ENCODE data around the gene WWTR1. TPM values are rescaled to one million over a fixed set of nuclear protein-coding genes. Genes with fewer than 3 reads are reported as not detected.

The WWTR1 gene
- total RNA-seq, 1 donor from 2014 or later, result 6.1 TPM

DNA sequence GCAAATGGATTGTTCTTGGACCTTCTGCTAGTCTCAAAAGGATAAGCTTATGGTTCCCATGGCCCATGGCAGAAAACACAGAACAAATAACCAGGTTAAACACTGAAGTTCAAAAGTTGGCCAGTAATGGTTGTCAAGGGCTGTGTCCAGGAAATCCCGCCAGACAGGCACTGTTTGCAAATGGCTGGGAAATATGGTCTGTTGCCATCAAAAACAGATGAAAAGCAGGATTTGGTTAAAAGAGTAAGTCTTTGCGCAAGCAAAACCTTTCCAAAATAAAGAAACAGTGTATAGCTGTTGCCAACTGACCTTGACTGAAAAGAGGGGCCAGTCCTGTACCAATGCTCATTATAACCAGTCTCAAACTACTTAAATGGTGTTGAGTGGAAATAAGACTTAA is 58.6 kb downstream of the WWTR1 start:
- DNase-seq (ENCODE audit: low spot score in 2 of 2) (no peak), FAIRE-seq (no peak)

- FAIRE-seq, result no peak
- DNase-seq (ENCODE audit: low spot score in 2 of 2), result no peak
Measured at GRCh38 chr3:149596134-149596770, 61.6 kb downstream of the WWTR1 start.

GRCh38 chr3:149593418-149594160 is 64.2 kb downstream of the WWTR1 start:
- no peak for FAIRE-seq
- DNase-seq (ENCODE audit: low spot score in 2 of 2), result no peak

DNA sequence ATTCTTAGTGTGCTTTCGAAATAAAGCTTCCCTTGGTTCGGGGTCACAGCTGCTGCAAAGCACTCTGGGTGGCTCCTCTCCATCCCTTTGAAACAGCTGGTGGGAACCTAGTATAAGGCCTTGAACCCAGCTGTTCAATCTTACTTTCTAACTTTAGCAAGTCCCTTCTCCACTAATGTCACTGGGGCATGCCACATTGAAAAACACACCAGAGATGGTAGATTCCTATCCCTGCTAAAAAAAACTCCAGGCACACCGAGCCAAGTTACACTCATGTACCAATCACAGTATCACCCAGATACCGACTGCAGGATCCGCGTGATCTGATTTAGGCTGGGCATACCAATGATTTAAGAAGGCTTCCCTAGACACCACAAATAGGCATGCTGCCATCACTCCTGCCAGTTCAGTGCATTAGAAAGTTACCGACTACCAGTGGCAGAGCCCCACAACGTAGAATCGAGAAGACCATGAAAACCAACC is 65.0 kb downstream of the WWTR1 start:
- FAIRE-seq (no peak), DNase-seq (ENCODE audit: low spot score in 2 of 2) (no peak)

DNA sequence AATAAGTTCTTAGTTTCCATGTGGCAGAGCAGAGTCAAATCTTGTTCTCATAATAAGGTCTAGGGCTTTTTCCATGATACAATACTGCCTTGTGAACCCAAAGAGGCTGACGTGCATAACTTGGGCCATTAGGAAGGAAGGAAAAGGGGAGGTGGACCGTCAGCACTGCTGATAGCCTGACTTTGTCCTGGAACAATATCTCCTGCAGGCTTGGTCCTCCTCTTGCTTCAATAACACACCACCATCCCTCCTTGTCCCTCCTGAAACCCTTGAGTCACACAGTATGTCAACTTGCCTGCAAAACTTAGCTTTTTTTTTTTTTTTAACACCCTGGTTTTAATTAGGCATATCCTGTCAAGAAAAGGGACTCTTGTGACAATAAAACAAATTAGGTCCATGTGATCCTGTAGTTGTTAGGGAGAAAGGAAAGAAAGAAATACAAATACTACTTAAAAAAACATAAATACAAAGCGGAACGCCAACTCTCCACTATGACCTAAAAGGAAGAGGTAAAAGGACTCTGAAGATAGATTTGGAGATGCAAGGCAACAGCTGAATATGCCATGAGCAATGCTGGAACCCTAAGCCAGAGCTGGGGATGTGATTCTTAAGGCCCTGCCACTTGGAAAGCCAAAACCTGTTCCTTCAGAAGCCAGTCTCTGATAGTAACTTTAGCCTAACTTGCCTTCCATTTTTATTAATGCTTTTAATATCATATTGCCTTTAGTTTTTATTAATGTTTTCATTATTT is 67.0 kb downstream of the WWTR1 start:
- FAIRE-seq (no peak), DNase-seq (ENCODE audit: low spot score in 2 of 2) (no peak)

DNA sequence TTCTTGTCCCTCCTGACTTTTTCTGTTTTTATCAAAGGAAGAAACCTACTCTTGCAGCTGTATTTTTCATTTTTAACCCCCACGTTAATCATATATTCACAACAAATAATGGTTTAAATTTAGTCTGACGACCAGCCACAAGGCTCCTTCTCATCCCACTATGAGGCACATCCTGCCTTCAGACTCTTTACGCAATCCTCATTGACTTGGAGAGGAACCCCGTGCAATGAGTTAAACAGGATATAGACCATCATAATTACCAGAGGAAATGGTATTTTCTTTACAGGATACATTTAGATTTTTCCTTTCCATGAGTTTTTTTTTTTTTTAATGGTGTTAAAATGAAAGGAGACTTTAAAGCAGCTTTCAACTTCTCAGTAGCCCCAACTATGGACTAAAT is 68.5 kb downstream of the WWTR1 start:
- no peak for FAIRE-seq
- no peak for DNase-seq (ENCODE audit: low spot score in 2 of 2)

DNA sequence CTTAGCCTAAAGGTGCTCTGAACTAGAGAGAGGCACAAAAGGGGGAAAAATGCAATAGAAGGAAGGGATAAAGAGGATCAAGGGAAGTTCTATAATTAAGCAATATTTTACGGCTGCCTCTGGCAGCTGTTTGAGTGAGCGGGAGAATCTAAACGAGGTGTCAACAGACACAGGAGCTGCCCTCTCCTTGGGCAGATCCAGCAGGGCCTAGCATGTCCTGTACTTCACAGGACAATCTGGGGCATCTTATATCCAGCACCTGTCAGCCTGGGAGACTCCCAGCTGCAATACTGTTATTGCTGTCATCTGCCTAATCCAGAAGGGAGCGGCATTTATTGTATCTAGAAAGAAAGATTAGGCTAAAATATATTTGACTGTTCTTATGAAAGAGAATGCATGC is 68.9 kb downstream of the WWTR1 start:
- no peak for FAIRE-seq
- no peak for DNase-seq (ENCODE audit: low spot score in 2 of 2)

DNA sequence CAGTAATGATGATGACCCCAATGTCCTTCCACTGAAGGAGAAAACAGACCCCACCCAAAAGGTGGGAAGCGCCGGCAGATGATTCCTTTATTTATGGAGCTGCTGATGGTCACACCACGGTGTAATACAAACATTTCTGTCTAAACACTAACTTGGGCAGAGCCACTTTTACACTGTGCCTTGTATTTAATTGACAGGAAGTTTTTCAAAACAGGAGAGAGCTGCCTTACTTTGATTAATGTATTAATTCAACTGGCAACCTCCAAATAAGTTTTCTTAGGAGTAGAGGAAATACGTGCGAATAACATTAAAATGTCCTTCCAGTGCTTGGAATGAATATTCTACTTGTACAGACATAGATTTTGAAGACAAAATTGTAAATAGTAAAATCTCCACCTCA is 70.4 kb downstream of the WWTR1 start:
- no peak for FAIRE-seq
- no peak for DNase-seq (ENCODE audit: low spot score in 2 of 2)

- no peak for FAIRE-seq
Measured at GRCh38 chr3:149586871-149587270, 71.0 kb downstream of the WWTR1 start.

GRCh38 chr3:149585401-149585726 is 72.5 kb downstream of the WWTR1 start:
- DNase-seq (ENCODE audit: low spot score in 2 of 2) (no peak), FAIRE-seq (no peak)

More at GRCh38 chr3:149586871-149587270, 71.0 kb downstream of the WWTR1 start:
- no peak for DNase-seq (ENCODE audit: low spot score in 2 of 2)

DNA sequence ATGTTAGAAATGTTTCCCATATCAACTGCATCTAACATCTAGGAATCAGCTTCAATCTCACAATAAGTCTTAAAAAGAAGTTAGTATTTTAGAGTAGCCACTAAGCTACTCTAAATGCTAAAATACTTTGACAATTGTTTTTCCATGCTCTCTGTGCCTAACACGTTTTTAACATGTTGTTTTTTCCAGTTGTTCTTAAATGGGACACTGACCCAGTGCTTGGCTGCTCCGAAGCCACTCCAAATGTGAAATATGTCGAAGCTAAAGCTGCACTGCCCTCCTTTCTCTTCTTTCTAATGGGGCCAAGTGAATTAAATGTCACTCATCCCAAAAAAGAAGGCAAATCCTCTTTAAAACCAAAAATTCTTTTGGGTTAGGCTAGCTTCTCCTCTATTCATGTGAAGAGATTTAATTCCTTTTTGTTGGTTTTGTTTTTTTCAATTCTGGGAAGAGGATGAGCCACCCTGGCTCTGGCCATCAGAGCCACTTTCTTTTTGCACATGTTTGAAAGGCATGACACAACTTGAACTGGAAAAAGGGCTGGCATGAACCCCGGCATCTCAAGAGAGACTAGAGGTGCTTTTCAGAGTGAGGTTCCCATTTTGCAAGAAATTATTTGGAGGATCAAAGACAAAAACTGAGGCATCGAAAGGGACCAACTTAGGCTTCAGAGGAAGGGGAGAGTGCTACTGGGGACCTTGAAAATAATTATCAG is 73.7 kb downstream of the WWTR1 start:
- DNase-seq (ENCODE audit: low spot score in 2 of 2) (no peak), FAIRE-seq (no peak)

- FAIRE-seq (no peak), DNase-seq (ENCODE audit: low spot score in 2 of 2) (no peak)
Measured at GRCh38 chr3:149582395-149582794, 75.4 kb downstream of the WWTR1 start.

- DNase-seq (ENCODE audit: low spot score in 2 of 2) (peak in 1 of 2 donors; percentile 12), FAIRE-seq (no peak)
Measured at GRCh38 chr3:149581681-149582370, 76.0 kb downstream of the WWTR1 start.

GRCh38 chr3:149581248-149581647 is 76.6 kb downstream of the WWTR1 start:
- DNase-seq (ENCODE audit: low spot score in 2 of 2), result no peak
- FAIRE-seq, result no peak

DNA sequence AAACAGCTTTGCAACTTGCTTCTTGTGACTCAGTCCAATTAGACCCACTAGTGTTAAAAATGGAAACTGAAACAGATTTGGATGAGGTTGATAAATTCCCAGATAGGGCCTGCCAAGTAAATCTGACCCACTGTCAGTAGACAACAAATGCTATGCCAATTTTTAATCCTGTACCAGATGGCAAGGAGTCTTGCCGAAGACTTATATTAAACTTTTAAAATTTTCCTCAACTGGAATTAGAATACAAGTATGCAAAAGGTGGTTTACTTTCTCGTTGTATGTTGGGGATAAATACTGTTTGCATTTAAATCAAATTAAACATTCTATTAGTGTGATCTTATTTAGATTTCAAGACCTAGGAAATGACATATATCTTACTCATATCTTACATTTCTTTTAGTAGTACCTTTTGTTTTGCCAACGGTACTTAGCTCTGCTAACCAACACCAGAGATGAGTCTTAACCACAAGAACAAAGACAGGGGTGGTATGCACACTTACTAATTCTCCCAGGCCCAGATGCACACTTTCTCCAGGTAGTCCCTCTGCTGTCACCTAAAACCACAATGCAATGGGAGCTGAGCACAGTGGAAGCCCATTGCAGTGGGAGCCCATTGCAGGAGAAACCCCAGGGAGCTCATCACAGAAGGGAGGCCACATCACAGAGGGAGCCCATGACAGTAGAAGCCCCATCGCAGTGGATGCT is 77.8 kb downstream of the WWTR1 start:
- DNase-seq (ENCODE audit: low spot score in 2 of 2) (no peak), FAIRE-seq (no peak)

- FAIRE-seq (no peak), DNase-seq (ENCODE audit: low spot score in 2 of 2) (no peak)
Measured at GRCh38 chr3:149579161-149579560, 78.7 kb downstream of the WWTR1 start.

- DNase-seq (ENCODE audit: low spot score in 2 of 2) (no peak), FAIRE-seq (no peak)
Measured at GRCh38 chr3:149577801-149578200, 80.0 kb downstream of the WWTR1 start.

- DNase-seq (ENCODE audit: low spot score in 2 of 2), result no peak
- no peak for FAIRE-seq
Measured at GRCh38 chr3:149575961-149576564, 81.8 kb downstream of the WWTR1 start.
